ENCODE measurements around the gene STX11.

DNA sequence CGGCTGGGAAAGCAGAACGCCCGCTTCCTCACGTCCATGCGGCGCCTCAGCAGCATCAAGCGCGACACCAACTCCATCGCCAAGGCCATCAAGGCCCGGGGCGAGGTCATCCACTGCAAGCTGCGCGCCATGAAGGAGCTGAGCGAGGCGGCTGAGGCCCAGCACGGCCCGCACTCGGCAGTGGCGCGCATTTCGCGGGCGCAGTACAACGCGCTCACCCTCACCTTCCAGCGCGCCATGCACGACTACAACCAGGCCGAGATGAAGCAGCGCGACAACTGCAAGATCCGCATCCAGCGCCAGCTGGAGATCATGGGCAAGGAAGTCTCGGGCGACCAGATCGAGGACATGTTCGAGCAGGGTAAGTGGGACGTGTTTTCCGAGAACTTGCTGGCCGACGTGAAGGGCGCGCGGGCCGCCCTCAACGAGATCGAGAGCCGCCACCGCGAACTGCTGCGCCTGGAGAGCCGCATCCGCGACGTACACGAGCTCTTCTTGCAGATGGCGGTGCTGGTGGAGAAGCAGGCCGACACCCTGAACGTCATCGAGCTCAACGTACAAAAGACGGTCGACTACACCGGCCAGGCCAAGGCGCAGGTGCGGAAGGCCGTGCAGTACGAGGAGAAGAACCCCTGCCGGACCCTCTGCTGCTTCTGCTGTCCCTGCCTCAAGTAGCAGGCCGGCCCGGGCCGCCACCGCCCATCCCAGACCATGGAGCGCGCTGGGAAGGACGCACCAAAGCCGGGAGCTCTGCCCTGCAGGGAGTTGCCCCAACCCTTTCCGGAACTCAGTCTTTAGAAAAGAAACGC is 36.7 kb downstream of the STX11 start:
- TF ChIP-seq, protein P1, sequence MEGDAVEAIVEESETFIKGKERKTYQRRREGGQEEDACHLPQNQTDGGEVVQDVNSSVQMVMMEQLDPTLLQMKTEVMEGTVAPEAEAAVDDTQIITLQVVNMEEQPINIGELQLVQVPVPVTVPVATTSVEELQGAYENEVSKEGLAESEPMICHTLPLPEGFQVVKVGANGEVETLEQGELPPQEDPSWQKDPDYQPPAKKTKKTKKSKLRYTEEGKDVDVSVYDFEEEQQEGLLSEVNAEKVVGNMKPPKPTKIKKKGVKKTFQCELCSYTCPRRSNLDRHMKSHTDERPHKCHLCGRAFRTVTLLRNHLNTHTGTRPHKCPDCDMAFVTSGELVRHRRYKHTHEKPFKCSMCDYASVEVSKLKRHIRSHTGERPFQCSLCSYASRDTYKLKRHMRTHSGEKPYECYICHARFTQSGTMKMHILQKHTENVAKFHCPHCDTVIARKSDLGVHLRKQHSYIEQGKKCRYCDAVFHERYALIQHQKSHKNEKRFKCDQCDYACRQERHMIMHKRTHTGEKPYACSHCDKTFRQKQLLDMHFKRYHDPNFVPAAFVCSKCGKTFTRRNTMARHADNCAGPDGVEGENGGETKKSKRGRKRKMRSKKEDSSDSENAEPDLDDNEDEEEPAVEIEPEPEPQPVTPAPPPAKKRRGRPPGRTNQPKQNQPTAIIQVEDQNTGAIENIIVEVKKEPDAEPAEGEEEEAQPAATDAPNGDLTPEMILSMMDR (IDR thresholded peaks at IDR 0.05): no peak
- TF ChIP-seq POLR2AphosphoS5 (IDR thresholded peaks at IDR 0.05): no peak

Measured in stomach (tissue), 4 donors.